Panc1 (cell line): Measurements from ENCODE around the gene AFF3. TPM values are rescaled to one million over a fixed set of nuclear protein-coding genes. Genes with fewer than 3 reads are reported as not detected.

ENCODE experiments used
- ATAC-seq: fragments of 200-7000 bp; cut with Tn5 transposase; 2 replicates; pipeline ENCODE4 v1.9.1; 2020; ENCODE audit warnings: mild to moderate bottlenecking, moderate library complexity
- BruUV-seq: library from RNA; stranded (reverse); fragments of 400-500 nt; replicated peaks from 2 replicates; lab custom pipeline; 2021; lab: Mats Ljungman, UMichigan
- CTCF ChIA-PET: fragments of 300-600 bp; sonication (Branson Sonifier 250); formaldehyde crosslinking; loops from one replicate; lab custom pipeline; 2022; ENCODE audit warnings: antibody characterized with exemption; lab: Charles Lee
- POLR2A ChIA-PET: fragments of 300-600 bp; sonication (Branson Sonifier 250); formaldehyde crosslinking; loops from one replicate; lab custom pipeline; 2022; ENCODE audit warnings: antibody characterized with exemption; lab: Charles Lee
- DNase-seq: peaks from one replicate; pipeline ENCODE4 v3.0.0-alpha.2; 2010; ENCODE audit warnings: low read depth, low spot score
- H3K27ac ChIP-seq: 2 replicates; pipeline ENCODE4 v1.5.1; 2011; ENCODE audit warnings: mild to moderate bottlenecking, low read length, inconsistent platforms
- H3K27me3 ChIP-seq: fragments of 200-500 bp; sonication (Bioruptor generic); 2 replicates; pipeline ENCODE4 v1.6.0; 2014; ENCODE audit warnings: low read length, inconsistent platforms; ENCODE audit not compliant: control insufficient read depth, insufficient read depth
- H3K36me3 ChIP-seq: fragments of 200-500 bp; sonication (Bioruptor generic); 2 replicates; pipeline ENCODE4 v1.5.1; 2014; ENCODE audit warnings: inconsistent platforms, mild to moderate bottlenecking, low read length, moderate library complexity; ENCODE audit not compliant: control insufficient read depth, insufficient read depth
- H3K4me1 ChIP-seq: 2 replicates; pipeline ENCODE4 v1.5.1; 2011; ENCODE audit warnings: inconsistent platforms, mild to moderate bottlenecking, low read length, moderate library complexity; ENCODE audit not compliant: control insufficient read depth, insufficient read depth
- H3K4me3 ChIP-seq, 2 experiments: 2 replicates each; pipeline ENCODE4 v1.5.1; 2011 to 2012; ENCODE audit warnings: low read depth in 2 of 2, low read length in 2 of 2, mild to moderate bottlenecking in 2 of 2, inconsistent platforms in 1 of 2, moderate library complexity in 1 of 2
- H3K9me3 ChIP-seq: fragments of 200-500 bp; sonication (Bioruptor generic); 2 replicates; pipeline ENCODE4 v1.5.1; 2014; ENCODE audit warnings: low read depth, mild to moderate bottlenecking, inconsistent platforms, low read length, moderate library complexity; ENCODE audit not compliant: control insufficient read depth, insufficient read depth
- POLR2AphosphoS5 ChIP-seq: IDR thresholded peaks from 2 replicates; pipeline ENCODE4 v1.6.1; 2012; ENCODE audit warnings: mild to moderate bottlenecking, low read depth, low read length, moderate library complexity
- SIN3A ChIP-seq: IDR thresholded peaks from 2 replicates; pipeline ENCODE4 v1.6.1; 2012; ENCODE audit warnings: low read depth, mild to moderate bottlenecking, low read length, moderate library complexity, borderline replicate concordance; ENCODE audit not compliant: insufficient read depth
- TCF7L2 ChIP-seq: IDR thresholded peaks from 2 replicates; pipeline ENCODE4 v1.6.1; 2011; ENCODE audit warnings: mild to moderate bottlenecking, low read depth, low read length, inconsistent platforms
- in situ Hi-C: cut with HindIII; loops from 2 replicates; pipeline ENCODE4 v1.10.0; 2016; ENCODE audit warnings: low sequenced_read_pairs, low pct_unique_long_range_greater_than_20kb
- intact Hi-C: fragments of 100-400 bp; cut with micrococcal nuclease; formaldehyde crosslinking; loops from one replicate; pipeline ENCODE4 v1.10.0; 2022; ENCODE audit not compliant: unreplicated experiment
- total RNA-seq: library from RNA; stranded (reverse); gene quantifications from one replicate; pipeline ENCODE4 v1.2.1, GENCODE V29; 2021; ENCODE audit not compliant: unreplicated experiment
- TF ChIP-seq, protein P1 (sequence below), 2 experiments: IDR thresholded peaks; 2 replicates each; pipeline ENCODE4 v1.6.1; 2011 to 2012; ENCODE audit warnings: low read depth in 2 of 2, control low read depth in 1 of 2, low read length in 1 of 2, mild to moderate bottlenecking in 1 of 2, moderate library complexity in 1 of 2; ENCODE audit not compliant: insufficient read depth in 1 of 2
- TF ChIP-seq, protein P2 (sequence below): fragments of 450-650 bp; IDR thresholded peaks from 2 replicates; pipeline ENCODE4 v1.5.1; 2017; ENCODE audit warnings: mild to moderate bottlenecking

The AFF3 gene
- total RNA-seq, 1 experiment from 2014 or later, result 2.2 TPM

DNA sequence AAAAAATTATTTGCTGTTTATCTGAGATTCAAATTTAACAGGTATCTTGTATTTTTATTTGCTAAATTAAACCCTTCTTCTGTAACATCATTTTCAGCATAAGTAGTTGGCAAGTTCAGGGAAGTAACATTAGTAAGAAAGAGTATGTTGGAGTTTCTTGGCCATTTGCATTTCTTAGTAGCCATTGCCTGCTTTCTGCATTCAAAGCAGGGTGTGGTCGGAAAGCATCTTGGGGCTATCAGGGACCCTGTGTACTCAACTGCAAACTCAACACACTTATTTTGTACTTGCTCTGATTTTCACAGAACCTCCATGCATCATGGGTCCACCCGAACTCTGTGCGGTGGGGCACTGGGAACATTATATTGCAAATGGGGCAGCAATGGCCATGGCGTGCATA lies 622.2 kb downstream of the AFF3 start:
- Histone ChIP-seq H3K27me3 (no peaks in the 10 kb centered on the region; the same call in 1 of the 2 replicates), H3K27ac (no peak overlapping the region), H3K4me3 (no peak overlapping the region), H3K9me3 (no peaks in the 10 kb centered on the region), H3K36me3 (no peaks in the 10 kb centered on the region), H3K4me1 (no peaks in the 10 kb centered on the region)
- BruUV-seq, result no TSS peak
- in situ Hi-C loops, result no loop called here
- TF ChIP-seq, protein P1, sequence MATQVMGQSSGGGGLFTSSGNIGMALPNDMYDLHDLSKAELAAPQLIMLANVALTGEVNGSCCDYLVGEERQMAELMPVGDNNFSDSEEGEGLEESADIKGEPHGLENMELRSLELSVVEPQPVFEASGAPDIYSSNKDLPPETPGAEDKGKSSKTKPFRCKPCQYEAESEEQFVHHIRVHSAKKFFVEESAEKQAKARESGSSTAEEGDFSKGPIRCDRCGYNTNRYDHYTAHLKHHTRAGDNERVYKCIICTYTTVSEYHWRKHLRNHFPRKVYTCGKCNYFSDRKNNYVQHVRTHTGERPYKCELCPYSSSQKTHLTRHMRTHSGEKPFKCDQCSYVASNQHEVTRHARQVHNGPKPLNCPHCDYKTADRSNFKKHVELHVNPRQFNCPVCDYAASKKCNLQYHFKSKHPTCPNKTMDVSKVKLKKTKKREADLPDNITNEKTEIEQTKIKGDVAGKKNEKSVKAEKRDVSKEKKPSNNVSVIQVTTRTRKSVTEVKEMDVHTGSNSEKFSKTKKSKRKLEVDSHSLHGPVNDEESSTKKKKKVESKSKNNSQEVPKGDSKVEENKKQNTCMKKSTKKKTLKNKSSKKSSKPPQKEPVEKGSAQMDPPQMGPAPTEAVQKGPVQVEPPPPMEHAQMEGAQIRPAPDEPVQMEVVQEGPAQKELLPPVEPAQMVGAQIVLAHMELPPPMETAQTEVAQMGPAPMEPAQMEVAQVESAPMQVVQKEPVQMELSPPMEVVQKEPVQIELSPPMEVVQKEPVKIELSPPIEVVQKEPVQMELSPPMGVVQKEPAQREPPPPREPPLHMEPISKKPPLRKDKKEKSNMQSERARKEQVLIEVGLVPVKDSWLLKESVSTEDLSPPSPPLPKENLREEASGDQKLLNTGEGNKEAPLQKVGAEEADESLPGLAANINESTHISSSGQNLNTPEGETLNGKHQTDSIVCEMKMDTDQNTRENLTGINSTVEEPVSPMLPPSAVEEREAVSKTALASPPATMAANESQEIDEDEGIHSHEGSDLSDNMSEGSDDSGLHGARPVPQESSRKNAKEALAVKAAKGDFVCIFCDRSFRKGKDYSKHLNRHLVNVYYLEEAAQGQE (IDR thresholded peaks at IDR 0.05; ENCODE audit: insufficient read depth in 1 of 2, low read depth in 2 of 2, low read length in 1 of 2), result no peak
- no peak for TF ChIP-seq SIN3A
- no peak for TF ChIP-seq TCF7L2
- TF ChIP-seq POLR2AphosphoS5, result no peak
- TF ChIP-seq, protein P2, sequence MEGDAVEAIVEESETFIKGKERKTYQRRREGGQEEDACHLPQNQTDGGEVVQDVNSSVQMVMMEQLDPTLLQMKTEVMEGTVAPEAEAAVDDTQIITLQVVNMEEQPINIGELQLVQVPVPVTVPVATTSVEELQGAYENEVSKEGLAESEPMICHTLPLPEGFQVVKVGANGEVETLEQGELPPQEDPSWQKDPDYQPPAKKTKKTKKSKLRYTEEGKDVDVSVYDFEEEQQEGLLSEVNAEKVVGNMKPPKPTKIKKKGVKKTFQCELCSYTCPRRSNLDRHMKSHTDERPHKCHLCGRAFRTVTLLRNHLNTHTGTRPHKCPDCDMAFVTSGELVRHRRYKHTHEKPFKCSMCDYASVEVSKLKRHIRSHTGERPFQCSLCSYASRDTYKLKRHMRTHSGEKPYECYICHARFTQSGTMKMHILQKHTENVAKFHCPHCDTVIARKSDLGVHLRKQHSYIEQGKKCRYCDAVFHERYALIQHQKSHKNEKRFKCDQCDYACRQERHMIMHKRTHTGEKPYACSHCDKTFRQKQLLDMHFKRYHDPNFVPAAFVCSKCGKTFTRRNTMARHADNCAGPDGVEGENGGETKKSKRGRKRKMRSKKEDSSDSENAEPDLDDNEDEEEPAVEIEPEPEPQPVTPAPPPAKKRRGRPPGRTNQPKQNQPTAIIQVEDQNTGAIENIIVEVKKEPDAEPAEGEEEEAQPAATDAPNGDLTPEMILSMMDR, result no peak
- no peak for ATAC-seq
- POLR2A ChIA-PET, result no interaction called here
- intact Hi-C loops, result no loop called here
- CTCF ChIA-PET, result no interaction called here
- no peak for DNase-seq

DNA sequence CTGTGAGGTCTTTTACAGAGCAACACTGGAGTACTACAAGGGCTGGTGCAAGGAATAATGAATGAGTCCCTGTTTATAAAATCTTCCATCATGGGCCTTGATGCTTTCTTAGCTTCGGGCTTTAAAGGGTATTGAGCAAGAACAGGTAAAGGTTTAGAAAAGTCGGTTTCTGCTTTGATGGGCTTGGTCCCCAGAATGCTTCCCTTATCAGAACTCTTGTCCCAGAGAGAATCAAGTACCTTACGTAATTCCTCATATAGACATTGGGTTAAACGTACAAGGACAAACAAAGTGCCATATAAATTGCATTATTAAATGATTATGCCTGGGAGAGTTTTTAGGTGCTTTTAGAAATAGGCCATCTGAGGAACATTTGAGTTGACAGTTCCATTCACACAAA lies 628.0 kb downstream of the AFF3 start:
- H3K4me3 ChIP-seq, result no peak overlapping the region
- ATAC-seq (no peak), DNase-seq (no peak)
- intact Hi-C loops, result no loop called here
- in situ Hi-C loops, result no loop called here
- H3K27me3 ChIP-seq, result peaks cover 8% of the 10 kb centered on the region; the same call in 1 of the 2 replicates
- no peaks in the 10 kb centered on the region for H3K9me3 ChIP-seq
- H3K27ac ChIP-seq, result no peak overlapping the region
- H3K36me3 ChIP-seq, result no peaks in the 10 kb centered on the region
- POLR2A ChIA-PET, result no interaction called here
- BruUV-seq, result no TSS peak
- TF ChIP-seq, protein P1 (IDR thresholded peaks at IDR 0.05; ENCODE audit: insufficient read depth in 1 of 2, low read depth in 2 of 2, low read length in 1 of 2), result no peak
- no peak for TF ChIP-seq POLR2AphosphoS5
- no peak for TF ChIP-seq SIN3A
- TF ChIP-seq TCF7L2, result no peak
- TF ChIP-seq, protein P2, result no peak
- no peaks in the 10 kb centered on the region for H3K4me1 ChIP-seq
- CTCF ChIA-PET, result no interaction called here
